ENCODE results near the gene FBXL16.
"Not testable (repeated sequence)": the region's sequence is repeated elsewhere in the genome, so short reads cannot be mapped to it uniquely, and the experiment has no call there.

Gene FBXL16

DNA sequence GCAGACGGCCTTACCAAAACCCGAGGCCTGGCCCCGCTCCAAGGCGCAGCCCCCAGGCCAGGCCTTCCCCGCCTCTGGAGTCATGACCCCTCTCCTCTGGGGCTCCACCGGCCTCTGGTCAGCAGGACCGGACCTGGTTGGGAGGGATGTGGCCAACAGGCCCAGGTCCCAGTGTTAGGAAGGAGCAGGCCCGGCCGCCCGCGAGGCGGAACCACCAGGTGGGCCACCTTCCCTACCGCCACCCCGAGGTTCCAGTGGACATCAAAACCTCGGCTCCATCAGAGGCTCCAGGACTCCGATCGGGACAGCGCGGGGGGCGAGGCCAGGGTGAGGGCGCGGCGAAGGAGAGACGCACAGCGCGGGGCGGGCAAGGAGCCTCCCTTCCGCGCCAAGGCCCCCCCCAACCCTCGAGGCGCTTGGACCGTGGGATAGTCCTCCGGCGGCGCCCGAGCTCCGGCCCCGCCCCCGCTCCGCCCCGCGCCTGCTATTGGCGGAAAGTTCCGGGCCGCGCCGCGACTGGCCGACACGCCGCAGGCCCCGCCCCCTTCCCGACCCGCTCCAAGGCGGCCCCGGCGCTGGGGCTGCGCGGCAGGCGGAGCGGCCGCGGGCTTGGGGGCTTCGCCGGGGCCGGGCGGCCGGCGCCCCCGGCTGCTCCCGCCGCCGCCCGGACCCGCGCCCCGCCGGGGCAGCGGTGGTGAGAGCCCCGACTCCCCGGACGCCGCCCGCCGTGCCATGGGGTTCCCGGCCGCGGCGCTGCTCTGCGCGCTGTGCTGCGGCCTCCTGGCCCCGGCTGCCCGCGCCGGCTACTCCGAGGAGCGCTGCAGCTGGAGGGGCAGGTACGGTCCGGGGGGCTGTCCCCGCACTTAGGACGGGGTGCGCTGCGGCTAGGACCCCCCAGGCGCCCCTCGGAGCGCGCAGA lies 9.2 kb upstream of the FBXL16 start, which contains the start of gene METRN:
TSS of gene METRN (plus strand) at position 561 of the 919 bp plus-strand sequence. CDS start at position 733, 172 bp downstream.
- Histone ChIP-seq H3K27ac (ENCODE audit: low read depth, low read length) (no peak within 1 kb of the TSS), H3K9ac (ENCODE audit: low read length) (peak within 1 kb of the TSS; percentile 41), H3K27me3 (ENCODE audit: control insufficient read depth, insufficient read depth, low read length) (peaks cover 35% of the 10 kb centered on the region), H3K9me3 (ENCODE audit: control insufficient read depth, insufficient read depth, low read depth, low read length) (no peaks in the 10 kb centered on the region), H3K36me3 (ENCODE audit: control insufficient read depth, insufficient read depth, low read length) (no peaks in the 10 kb centered on the region), H3K4me3 (ENCODE audit: low read depth, low read length) (peak within 1 kb of the TSS; percentile 68), H3K4me1 (ENCODE audit: control insufficient read depth, insufficient read depth, low read length) (peaks cover 30% of the 10 kb centered on the region)

DNA sequence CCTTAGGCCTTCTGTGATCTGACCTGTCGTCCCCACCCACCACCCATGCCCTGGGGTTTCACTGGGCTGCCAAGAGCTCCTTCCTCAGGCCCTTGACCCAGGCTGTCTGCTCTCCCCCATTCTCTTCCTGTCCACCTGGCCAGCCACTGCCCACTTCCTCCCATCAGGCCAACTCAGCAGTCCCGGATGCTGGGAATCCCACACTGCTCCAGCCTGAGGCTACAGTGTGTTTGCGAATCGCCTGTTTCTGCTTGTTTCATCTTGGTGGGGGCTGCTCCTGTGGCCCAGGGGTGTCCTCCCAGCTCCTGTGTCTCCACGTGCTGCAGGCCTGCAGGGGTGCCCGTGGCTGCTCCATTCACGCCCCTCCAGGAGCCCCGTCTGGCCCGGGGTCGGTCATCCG lies 8.5 kb upstream of the FBXL16 start:
- H3K9me3 ChIP-seq (ENCODE audit: control insufficient read depth, insufficient read depth, low read depth, low read length) = no peaks in the 10 kb centered on the region
- H3K36me3 ChIP-seq (ENCODE audit: control insufficient read depth, insufficient read depth, low read length) = no peaks in the 10 kb centered on the region
- no peak overlapping the region for H3K4me3 ChIP-seq (ENCODE audit: low read depth, low read length)
- no peak overlapping the region for H3K9ac ChIP-seq (ENCODE audit: low read length)
- peaks cover 40% of the 10 kb centered on the region for H3K27me3 ChIP-seq (ENCODE audit: control insufficient read depth, insufficient read depth, low read length)
- H3K27ac ChIP-seq (ENCODE audit: low read depth, low read length) = no peak overlapping the region
- peaks cover 24% of the 10 kb centered on the region for H3K4me1 ChIP-seq (ENCODE audit: control insufficient read depth, insufficient read depth, low read length)

- H3K9ac ChIP-seq (ENCODE audit: low read length); H3K9me3 ChIP-seq (ENCODE audit: control insufficient read depth, insufficient read depth, low read depth, low read length); H3K4me3 ChIP-seq (ENCODE audit: low read depth, low read length); H3K36me3 ChIP-seq (ENCODE audit: control insufficient read depth, insufficient read depth, low read length); H3K27ac ChIP-seq (ENCODE audit: low read depth, low read length): not testable (repeated sequence)
- Histone ChIP-seq H3K4me1 (ENCODE audit: control insufficient read depth, insufficient read depth, low read length) (peaks cover 24% of the 10 kb centered on the region), H3K27me3 (ENCODE audit: control insufficient read depth, insufficient read depth, low read length) (peaks cover 52% of the 10 kb centered on the region)
These were observed 7.2 kb upstream of the FBXL16 start for GRCh38 chr16:712740-713250.

- Histone ChIP-seq H3K36me3 (ENCODE audit: control insufficient read depth, insufficient read depth, low read length) (no peaks in the 10 kb centered on the region), H3K4me1 (ENCODE audit: control insufficient read depth, insufficient read depth, low read length) (peaks cover 23% of the 10 kb centered on the region), H3K9ac (ENCODE audit: low read length) (no peak overlapping the region), H3K4me3 (ENCODE audit: low read depth, low read length) (no peak overlapping the region), H3K27me3 (ENCODE audit: control insufficient read depth, insufficient read depth, low read length) (peaks cover 60% of the 10 kb centered on the region), H3K27ac (ENCODE audit: low read depth, low read length) (no peak overlapping the region), H3K9me3 (ENCODE audit: control insufficient read depth, insufficient read depth, low read depth, low read length) (no peaks in the 10 kb centered on the region)
These were observed 6.1 kb upstream of the FBXL16 start for GRCh38 chr16:711548-712320.

DNA sequence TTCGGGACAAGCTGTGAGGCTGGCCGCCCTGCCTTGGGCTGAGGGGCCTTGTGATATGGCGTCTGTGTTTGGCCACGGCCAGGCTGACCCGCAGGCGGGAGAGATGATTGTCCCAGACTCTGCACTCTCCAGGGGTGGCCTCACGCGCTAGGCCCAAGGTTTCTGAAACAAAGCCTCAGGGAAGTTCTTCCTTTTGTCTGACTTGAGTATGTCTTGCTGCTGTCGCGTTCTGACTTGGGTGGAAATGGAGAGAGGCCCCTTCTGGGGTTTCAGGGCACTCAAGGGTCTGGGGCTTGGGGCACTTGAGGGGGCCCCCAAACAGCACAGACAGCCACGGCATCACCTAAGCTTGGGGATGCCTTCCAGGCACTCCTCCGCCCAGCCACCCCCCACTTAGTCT lies 5.5 kb upstream of the FBXL16 start:
- no peaks in the 10 kb centered on the region for H3K9me3 ChIP-seq (ENCODE audit: control insufficient read depth, insufficient read depth, low read depth, low read length)
- H3K36me3 ChIP-seq (ENCODE audit: control insufficient read depth, insufficient read depth, low read length) = no peaks in the 10 kb centered on the region
- no peak overlapping the region for H3K27ac ChIP-seq (ENCODE audit: low read depth, low read length)
- peaks cover 16% of the 10 kb centered on the region for H3K4me1 ChIP-seq (ENCODE audit: control insufficient read depth, insufficient read depth, low read length)
- peaks cover 62% of the 10 kb centered on the region for H3K27me3 ChIP-seq (ENCODE audit: control insufficient read depth, insufficient read depth, low read length)
- no peak overlapping the region for H3K9ac ChIP-seq (ENCODE audit: low read length)
- no peak overlapping the region for H3K4me3 ChIP-seq (ENCODE audit: low read depth, low read length)

GRCh38 chr16:710500-711075 lies 5.0 kb upstream of the FBXL16 start:
- Histone ChIP-seq H3K9me3 (ENCODE audit: control insufficient read depth, insufficient read depth, low read depth, low read length) (no peaks in the 10 kb centered on the region), H3K4me3 (ENCODE audit: low read depth, low read length) (no peak overlapping the region), H3K27me3 (ENCODE audit: control insufficient read depth, insufficient read depth, low read length) (peaks cover 60% of the 10 kb centered on the region), H3K9ac (ENCODE audit: low read length) (no peak overlapping the region), H3K36me3 (ENCODE audit: control insufficient read depth, insufficient read depth, low read length) (no peaks in the 10 kb centered on the region), H3K27ac (ENCODE audit: low read depth, low read length) (no peak overlapping the region), H3K4me1 (ENCODE audit: control insufficient read depth, insufficient read depth, low read length) (peaks cover 12% of the 10 kb centered on the region; the same call in 1 of the 2 replicates)

GRCh38 chr16:709566-710499 lies 4.2 kb upstream of the FBXL16 start:
- H3K27me3 ChIP-seq (ENCODE audit: control insufficient read depth, insufficient read depth, low read length) = peaks cover 62% of the 10 kb centered on the region
- H3K4me3 ChIP-seq (ENCODE audit: low read depth, low read length) = no peak overlapping the region
- no peak overlapping the region for H3K9ac ChIP-seq (ENCODE audit: low read length)
- H3K4me1 ChIP-seq (ENCODE audit: control insufficient read depth, insufficient read depth, low read length) = peaks cover 12% of the 10 kb centered on the region; the same call in 1 of the 2 replicates
- H3K9me3 ChIP-seq (ENCODE audit: control insufficient read depth, insufficient read depth, low read depth, low read length) = no peaks in the 10 kb centered on the region
- no peaks in the 10 kb centered on the region for H3K36me3 ChIP-seq (ENCODE audit: control insufficient read depth, insufficient read depth, low read length)
- no peak overlapping the region for H3K27ac ChIP-seq (ENCODE audit: low read depth, low read length)

DNA sequence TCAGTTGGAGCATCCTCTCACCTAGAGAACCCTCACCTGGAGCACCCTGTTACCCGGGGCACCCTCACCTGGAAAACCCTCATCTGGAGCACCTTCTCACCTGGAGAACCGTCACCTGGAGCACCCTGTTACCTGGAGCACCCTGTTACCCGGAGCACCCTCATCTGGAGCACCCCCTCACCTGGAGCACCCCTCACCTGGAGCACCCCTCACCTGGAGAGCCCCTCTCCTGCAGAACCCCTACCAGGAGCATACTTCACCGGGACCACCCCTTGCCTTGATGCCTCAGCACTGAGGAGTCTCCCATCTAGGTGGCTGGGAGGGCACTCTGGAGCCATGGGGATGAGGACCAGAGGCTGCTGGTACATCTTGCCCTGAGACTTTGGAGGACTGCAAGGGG lies 3.4 kb upstream of the FBXL16 start:
- no peak overlapping the region for H3K27ac ChIP-seq (ENCODE audit: low read depth, low read length)
- peaks cover 71% of the 10 kb centered on the region for H3K27me3 ChIP-seq (ENCODE audit: control insufficient read depth, insufficient read depth, low read length)
- H3K36me3 ChIP-seq (ENCODE audit: control insufficient read depth, insufficient read depth, low read length) = no peaks in the 10 kb centered on the region
- peaks cover 5% of the 10 kb centered on the region; the same call in 1 of the 2 replicates for H3K4me1 ChIP-seq (ENCODE audit: control insufficient read depth, insufficient read depth, low read length)
- H3K9ac ChIP-seq (ENCODE audit: low read length) = no peak overlapping the region
- no peak overlapping the region for H3K4me3 ChIP-seq (ENCODE audit: low read depth, low read length)
- H3K9me3 ChIP-seq (ENCODE audit: control insufficient read depth, insufficient read depth, low read depth, low read length) = no peaks in the 10 kb centered on the region

DNA sequence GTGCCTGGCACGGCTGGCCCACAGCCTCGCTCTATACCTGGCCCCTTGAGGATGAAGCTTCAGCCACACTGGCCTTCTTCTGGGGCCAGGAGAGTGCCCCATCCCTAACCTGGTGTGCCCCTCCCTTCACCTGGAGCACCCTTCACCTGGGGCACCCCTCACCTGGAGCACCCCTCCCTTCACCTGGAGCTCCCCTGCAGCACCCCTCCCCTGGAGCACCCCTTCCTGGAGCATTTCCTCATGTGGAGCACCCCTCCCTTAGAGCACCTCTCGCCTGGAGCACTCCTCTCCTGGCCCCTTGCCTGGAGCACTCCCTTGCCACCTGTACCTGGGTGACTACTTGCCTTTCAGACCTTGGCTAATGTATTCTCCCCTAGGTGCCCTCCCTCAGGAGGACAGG lies 2.4 kb upstream of the FBXL16 start:
- Histone ChIP-seq H3K9ac (ENCODE audit: low read length) (no peak overlapping the region), H3K9me3 (ENCODE audit: control insufficient read depth, insufficient read depth, low read depth, low read length) (no peaks in the 10 kb centered on the region), H3K36me3 (ENCODE audit: control insufficient read depth, insufficient read depth, low read length) (no peaks in the 10 kb centered on the region), H3K27ac (ENCODE audit: low read depth, low read length) (no peak overlapping the region), H3K4me3 (ENCODE audit: low read depth, low read length) (no peak overlapping the region), H3K27me3 (ENCODE audit: control insufficient read depth, insufficient read depth, low read length) (peaks cover 78% of the 10 kb centered on the region), H3K4me1 (ENCODE audit: control insufficient read depth, insufficient read depth, low read length) (peaks cover 5% of the 10 kb centered on the region; the same call in 1 of the 2 replicates)

DNA sequence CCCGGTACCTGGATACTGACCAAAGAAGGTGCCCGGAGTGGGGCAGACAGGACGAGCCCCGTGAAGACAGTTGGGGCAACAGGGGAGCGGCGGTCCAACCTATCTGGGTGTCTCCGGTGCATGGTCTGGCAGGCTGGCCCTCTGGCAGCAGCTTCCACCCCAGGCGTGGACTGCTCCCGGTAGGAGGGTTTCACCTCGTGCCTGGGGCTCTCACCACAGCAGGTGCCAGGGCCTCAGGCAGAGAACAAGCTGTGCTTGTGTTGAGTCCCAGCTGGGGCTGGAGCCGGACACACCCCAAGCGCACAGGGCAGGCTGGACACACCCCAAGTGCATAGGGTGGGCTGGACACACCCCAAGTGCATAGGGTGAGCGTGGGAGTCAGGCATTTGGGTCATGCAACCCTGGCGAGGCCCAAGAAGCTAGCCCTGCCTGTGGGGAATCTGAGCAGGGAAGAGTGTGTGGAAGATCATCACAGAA lies 1.5 kb upstream of the FBXL16 start:
- peaks cover 87% of the 10 kb centered on the region for H3K27me3 ChIP-seq (ENCODE audit: control insufficient read depth, insufficient read depth, low read length)
- peaks cover 5% of the 10 kb centered on the region; the same call in 1 of the 2 replicates for H3K4me1 ChIP-seq (ENCODE audit: control insufficient read depth, insufficient read depth, low read length)
- H3K27ac ChIP-seq (ENCODE audit: low read depth, low read length) = no peak overlapping the region
- peak overlapping the region; percentile 64 for H3K4me3 ChIP-seq (ENCODE audit: low read depth, low read length)
- no peaks in the 10 kb centered on the region for H3K9me3 ChIP-seq (ENCODE audit: control insufficient read depth, insufficient read depth, low read depth, low read length)
- H3K9ac ChIP-seq (ENCODE audit: low read length) = no peak overlapping the region
- no peaks in the 10 kb centered on the region for H3K36me3 ChIP-seq (ENCODE audit: control insufficient read depth, insufficient read depth, low read length)

All from HUES6 (cell line).